ENCODE data around the gene RIMBP2. TPM values are rescaled to one million over a fixed set of nuclear protein-coding genes. Genes with fewer than 3 reads are reported as not detected.
"Not testable (repeated sequence)": the region's sequence is repeated elsewhere in the genome, so short reads cannot be mapped to it uniquely, and the experiment has no call there.

Gene RIMBP2
- polyA plus RNA-seq, 1 donor, result 46.5 TPM

DNA sequence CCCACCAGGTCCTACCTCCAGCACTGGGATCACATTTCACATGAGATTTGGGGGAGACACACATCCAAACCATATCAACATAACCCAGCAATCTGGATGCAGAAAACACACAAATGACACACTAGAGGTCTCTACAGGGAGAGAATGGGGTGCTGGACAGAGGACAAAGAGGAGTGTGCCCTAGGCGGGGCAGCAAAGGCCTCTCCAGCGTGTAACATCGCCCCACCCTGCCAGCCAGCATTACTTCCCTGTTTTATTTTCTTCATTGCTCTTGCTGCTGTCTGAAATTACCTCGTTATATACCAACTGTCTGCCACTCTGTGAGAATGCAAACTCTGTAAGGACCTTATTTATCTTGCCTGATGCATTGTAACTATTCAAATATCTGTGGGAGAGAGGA is 61.1 kb downstream of the RIMBP2 start:
- no peak for DNase-seq

DNA sequence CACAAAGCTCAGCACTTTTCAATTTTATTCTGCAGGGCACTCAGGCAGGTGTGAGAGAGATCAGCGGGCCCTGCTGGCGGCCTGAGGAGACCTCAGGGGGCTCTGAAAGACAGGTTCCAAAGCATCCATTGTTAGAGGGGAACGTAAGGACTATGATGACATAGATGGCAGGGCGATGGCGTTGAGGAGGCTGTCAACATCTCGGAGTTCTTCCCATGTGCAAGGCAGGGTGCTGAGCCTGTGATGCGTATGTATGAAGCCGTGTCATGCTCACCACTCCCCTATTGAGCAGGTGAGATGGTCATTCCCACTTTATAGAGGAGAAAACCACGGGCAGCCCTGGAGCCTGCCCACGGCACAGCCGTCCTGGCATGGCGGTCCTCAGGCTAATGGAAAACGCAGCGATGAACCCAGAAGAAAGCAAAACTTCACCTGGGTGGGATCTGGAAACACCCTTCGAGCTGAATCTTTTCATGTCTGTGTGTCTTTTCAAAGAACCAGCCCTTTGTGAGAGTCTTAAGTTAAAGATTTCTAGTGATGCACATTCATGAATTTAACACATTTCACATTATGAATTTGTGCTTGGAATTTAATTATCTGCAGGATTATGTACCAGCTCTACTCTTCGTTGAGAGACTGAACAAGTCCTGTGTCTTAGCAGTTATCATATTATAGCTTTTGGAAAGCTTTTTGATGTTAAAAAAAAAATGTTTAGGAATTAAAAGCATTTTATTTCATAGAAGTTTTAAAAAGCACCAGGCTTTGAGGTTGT is 64.7 kb downstream of the RIMBP2 start:
- no peak for DNase-seq

DNA sequence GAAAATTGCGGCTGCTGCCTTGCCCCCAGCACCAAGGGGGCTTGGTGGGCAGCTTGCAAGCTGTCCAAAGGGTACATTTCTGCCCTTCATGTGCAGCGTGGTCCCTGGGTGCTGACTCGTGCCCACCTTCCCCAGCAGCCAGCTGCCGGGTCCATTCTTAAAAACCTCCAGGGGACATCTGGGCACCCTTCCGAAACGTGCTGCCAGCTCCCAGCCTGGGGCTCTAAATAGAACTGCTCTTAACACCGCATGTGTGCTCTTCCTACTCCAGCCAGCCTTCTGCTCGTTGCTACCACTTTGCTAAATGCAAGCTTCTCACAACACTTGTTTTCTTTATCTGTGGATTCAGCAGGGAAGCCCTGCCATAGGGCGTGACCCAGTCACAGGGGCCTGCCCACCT is 66.0 kb downstream of the RIMBP2 start:
- no peak for DNase-seq

DNA sequence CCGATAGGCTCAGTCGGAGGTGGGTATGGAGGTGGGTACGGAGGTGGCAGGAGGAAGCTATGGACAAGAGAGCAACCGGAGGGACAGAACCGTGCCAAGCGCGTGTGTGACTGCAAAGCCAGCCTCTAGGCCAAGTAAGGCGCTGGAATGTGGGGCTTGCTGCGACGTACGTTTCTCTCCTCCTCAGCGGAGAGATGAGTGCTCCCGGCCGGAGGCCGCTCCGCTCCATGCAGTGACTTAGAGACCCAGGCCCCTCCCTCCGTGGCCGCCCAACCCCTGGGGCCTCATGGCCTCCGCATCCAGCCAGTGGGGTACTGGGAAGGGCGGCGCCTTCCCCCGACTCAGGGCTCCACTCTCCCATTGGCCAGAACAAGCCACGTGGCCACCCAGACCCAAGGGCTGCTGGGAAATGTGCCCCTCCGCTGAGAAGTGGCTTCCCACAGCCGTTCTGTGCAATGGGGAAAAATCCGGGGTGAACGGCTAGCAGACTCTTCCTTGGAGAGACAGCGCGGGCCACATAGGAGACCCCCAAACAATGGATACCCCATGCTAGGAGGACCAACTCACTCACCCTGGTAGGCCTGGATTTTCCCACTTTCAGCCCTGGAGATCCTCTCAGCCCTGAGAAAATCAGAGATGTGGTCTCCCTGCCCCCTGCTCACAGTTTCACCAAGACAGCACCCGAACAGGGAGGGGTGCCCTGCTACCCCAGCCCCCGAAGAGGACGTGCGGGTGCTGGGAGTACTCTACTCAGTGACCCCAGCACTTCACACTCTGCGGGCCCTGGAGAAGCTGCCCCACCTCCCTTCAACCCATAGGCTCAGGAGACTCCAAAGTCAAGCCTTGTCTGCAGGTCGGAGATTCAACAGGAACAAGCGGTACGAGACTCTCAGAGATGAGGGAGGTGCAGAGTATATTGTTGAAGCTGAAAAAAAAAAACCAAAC is 66.7 kb downstream of the RIMBP2 start:
- no peak for DNase-seq

DNA sequence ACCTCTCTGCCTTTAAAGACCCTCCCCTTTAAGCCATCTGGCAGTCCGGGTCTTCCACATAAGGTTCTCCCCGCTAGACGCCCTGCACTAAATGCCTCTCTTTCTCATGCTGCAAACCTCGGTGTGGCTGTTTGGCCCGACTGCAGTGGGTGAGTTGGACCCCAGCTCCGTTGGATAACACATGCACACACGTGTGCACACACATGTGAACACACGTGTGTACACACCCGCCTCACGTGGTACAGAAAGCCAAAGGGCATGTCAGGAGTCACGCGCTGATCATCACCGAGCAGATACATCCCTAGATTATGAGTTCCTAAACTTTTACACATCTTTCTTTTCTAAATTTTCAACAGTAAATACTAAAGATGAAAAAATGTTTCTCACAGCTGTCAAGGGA is 68.3 kb downstream of the RIMBP2 start:
- no peak for DNase-seq

DNA sequence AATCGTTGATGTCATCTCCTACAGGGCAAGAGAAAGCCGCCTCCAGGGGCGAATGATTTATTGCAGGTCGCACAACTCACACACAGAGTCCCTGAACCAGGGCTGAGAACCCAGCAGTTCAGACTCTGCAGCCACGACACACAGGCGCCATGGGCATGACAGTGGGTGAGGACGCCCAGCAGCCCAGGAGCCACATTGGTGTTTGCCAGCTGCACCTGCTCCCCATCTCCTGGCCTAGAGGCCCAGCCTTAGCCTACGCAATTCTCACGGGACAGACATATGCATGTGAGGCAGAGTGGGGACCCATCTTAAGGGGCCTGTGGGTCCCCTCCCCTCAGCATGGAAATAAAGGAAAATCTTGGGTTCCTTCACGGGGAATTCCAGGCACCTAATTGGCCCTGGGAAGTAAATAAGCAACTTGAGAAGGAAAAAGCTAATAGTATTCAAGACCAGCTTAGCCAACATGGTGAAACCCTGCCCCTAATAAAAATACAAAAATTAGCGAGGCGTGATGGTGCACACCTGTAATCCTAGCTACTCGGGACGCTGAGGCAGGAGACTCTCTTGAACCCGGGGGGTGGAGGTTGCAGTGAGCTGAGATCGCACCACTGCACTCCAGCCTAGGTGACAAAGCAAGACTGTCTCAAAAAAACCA is 69.3 kb downstream of the RIMBP2 start:
- no peak for DNase-seq

DNA sequence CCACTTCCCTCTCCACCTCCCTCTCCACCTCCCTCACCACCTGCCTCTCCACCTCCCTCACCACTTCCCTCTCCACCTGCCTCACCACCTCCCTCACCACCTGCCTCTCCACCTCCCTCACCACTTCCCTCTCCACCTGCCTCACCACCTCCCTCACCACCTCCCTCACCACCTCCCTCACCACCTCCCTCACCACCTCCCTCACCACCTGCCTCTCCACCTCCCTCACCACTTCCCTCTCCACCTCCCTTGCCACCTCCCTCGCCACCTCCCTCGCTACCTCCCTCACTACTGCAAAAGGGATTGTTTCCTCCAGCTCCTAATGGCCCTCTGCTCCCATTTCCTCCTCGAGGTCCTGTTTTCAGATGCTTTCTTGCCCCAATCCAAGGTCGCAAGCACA is 69.9 kb downstream of the RIMBP2 start:
- DNase-seq, result not testable (repeated sequence)

DNA sequence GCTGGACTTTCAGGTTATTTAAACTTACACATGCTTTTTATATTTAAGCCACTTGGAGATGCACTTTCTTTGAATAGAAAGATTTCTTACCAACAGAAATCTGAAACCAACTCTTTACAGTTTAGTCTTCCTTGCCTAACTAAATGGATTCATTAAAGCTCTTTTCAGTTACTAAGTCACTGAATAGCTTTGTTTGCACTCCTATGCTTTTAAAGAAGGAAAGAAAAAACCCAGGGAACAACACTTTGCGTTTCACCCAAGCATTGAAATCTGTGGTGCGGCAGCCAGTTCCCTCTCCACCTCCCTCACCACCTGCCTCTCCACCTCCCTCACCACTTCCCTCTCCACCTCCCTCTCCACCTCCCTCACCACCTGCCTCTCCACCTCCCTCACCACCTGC is 70.3 kb downstream of the RIMBP2 start:
- no peak for DNase-seq

DNA sequence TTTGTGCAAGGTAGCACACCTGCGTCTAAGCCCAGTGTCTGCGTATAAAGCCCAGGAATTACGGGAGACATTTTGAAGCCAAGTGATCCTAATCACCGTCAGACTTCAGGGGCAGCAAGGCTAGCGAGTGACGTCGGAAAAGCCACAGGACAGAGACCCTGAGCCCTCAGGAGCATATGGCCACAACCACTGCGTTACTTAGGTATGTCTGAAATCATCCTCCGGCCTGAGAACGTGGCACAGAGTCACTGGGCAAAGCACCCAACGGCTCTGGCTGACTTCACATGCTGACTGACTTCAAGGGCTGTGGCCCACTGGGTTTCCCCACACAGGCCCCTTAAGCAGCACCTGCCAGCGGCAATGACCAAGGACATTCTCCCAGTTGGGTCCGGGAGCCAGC is 71.5 kb downstream of the RIMBP2 start:
- DNase-seq, result no peak

DNA sequence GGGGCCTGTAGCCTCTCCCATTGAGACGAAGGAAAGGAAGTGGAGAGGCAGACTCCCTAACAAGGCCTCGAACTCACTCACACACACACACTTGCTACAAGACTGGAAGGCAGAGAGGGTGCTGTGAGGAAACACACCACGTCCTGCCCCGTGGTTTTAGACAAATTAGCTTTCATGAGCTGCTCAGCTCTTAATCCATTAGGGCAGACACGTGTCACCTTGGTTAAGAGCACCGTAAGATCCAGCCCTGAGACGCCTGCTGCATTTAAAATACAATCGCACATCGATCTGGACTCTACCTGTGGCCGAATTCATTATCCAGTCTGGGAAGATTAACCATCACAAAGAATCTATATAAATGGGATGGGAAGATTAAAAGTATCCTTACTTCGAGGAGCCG is 72.0 kb downstream of the RIMBP2 start:
- no peak for DNase-seq

DNA sequence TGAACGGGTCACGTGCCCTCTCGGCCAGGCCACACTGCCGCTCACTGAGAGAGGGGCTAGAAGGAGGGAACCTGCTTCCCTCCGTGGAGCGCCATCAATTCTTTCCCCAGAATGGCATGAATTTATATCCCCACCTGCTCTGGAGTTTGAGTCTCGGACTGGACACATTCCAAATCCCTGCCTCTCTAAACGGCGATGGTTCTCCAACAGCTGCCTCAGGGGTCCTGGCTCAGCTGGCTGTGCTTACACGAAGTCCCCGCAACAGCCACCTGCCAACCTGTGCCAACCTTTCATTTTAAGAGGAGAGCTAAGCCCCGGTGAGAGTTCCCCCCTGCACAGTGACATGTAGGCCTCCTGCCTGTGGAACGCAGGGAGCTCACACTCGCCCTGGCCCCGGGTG is 73.2 kb downstream of the RIMBP2 start:
- no peak for DNase-seq

DNA sequence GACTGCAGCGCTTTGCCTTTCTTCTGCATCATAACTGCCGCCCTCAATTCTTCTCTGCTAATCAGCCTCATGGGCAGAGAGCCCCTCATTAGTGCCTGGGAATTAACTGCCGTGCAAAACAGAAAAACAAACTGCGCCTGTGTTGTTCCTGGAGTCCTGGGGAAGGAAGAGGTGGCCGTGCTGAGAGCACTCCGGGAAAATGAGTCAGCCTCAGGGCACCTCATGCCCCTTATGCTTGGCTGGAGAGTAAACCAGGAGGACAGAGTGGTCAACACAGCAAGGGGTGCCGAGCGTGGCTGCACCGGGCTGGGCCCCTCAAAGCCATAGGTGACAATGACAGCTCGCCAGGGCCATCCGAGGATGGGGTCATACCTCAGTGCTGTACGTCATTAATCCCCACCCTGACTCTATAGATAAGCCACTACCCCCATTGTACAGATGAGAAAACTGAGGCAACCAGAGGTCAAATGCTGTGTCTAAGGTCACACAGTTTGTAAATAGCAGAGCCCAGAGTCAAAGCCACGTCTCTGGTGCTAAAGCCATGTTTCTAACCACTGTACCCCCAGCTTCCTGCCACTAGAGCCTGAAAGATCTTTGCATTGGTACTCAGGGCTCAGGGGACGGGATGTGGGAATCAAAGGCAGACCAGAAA is 74.4 kb downstream of the RIMBP2 start:
- no peak for DNase-seq

DNA sequence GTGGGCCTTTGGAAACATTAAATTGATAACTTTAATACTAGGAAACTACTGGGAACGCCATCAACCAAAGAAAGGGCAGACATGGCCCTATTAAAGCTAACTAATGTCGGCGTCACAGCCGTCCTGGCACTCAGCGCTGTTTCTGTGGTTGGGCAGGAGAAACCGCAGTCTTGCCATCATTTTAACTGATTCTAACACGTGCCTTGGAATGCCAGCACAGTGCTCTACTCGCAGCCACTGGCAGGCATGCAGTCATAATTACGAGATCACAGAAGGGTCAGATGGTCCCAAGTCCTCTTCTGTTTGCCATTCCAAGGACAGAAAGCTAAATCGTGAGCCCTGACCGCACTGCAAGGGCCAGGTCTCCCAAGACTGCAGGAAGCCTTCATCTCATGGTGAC is 75.2 kb downstream of the RIMBP2 start:
- no peak for DNase-seq

DNA sequence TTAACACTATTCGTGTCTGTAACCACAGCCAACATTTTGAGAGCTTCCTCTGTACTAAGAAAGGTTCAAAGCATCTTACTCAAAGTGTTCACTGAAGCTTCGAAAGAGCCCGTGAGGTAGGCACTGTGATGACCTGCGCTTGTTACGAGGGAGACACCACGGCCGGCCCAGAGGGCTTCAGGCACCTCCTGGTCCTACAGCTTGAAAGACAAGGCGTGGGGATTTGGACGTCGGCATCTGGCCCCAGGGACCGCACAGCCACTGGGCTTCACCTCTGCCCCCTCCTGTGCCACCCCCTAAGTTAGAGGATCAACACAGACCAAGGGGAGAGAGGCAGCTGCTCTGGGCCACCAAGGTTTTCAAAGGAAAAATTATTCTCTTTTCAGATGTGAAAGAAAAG is 75.6 kb downstream of the RIMBP2 start:
- DNase-seq, result no peak

DNA sequence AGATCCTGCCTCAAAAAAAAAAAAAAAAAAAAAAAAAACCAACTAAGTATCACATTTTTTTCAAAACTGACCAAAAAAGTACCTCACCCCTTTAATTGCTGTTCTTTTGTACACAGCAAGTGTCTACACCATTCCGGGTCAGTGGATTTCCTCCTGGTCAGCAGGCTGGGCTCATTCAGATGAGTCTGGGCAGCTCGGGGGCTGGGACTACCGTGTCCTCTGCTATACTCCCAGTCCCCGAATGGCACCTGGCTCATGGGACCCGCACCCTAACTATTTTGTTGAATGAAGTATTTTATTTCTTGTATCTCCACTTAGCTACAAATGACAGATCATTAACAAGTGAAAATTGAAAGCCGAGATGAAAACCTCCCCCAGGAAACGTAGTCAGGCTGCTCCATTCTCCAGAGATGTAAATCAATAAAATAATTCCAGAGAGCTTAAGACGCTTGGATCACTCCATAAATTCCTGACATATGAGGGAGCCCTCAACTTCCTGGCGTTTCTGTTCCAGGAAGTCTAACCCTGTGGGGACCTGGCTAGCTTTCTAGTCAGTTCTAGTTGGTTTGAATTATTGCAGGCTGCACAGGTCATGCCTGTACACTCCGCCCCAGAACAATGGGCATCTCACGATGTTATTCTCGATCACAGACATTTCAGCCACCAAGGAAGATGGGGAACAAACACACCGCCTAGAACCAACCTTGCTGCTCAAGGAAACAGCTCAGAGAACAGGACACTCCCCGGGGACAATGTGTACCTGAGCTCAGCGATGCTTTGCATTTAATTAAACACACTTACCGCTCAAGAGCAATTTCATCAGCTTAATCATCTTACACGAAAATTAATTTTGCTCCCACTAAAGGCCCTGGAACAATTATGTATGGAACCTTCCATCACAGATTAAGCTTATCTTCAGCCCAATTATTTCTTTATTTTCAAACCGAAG is 76.3 kb downstream of the RIMBP2 start:
- DNase-seq, result no peak

DNA sequence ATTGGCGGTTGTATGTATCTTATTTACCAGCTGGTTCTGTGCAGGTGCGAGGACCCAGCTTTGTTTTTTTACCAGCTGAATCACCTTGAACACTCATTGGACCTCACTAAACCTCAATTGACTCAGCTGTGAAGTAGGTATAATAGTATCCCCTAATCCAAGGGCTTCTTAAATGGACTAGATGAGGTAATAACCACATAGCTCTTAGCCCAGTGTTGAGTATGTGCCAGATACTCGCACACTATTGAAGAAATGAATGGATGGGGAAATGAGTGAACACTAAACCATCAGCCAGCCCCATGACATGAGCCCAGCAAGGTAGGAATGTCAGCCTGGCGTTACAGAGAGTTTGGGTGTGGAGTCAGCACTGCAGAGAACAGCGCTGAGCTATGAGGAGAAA is 79.7 kb downstream of the RIMBP2 start:
- DNase-seq, result no peak

DNA sequence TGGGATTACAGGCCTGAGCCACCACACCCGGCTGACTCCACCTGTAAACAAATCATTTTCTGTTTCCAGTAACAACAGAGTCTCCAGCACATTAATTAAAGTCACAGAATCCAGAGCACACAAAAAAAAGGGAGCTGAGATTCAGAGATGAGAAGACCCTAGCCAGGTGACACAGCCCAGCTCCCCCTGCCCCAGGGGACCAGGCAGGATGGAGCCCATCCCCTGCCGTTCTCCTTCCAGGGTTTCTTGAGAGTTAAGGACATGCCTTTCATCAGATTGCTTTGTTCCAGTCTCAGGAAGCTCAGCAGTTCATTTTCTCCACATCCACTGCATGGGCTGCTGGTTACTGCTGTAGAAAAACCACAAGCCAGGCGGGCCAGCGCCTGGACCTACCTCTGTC is 81.2 kb downstream of the RIMBP2 start:
- no peak for DNase-seq

DNA sequence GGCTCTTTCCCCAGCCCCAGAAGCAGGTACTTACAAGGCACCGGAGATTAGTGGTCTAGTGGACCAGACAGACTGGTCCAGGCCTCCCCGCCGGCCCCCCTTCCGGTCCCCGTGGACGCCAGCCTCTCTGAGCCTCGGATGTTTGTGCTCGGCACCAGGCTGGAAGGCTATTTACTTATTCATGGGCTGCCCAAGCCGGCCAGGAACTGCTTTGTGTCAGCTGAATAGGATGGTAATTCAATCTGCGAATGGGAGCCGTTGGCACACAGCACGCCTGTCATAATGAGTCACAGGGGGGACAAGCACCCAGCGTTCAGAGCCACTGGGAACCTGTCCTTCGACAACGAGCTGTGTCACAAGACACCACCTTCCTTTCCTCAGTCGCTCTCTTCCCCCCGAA is 82.3 kb downstream of the RIMBP2 start:
- peak; percentile 73 for DNase-seq

DNA sequence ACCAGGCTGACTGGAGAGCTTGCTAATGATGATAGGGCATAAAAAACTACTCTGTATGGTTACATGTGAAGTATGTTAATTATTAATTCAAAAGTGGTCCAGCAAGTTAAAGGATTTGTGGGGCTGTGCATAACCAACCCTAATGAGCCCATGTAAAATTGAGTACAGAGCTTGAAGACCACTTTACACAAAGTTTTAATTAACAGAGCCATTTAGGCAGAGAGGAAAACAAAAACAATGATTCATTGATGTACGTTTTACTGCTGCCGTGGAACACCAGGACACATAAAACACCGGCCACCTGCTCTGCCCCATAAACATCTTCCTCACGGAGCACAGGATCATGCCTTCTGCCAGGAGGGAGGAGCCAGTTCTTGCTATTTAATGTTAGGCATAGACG is 83.5 kb downstream of the RIMBP2 start:
- no peak for DNase-seq

DNA sequence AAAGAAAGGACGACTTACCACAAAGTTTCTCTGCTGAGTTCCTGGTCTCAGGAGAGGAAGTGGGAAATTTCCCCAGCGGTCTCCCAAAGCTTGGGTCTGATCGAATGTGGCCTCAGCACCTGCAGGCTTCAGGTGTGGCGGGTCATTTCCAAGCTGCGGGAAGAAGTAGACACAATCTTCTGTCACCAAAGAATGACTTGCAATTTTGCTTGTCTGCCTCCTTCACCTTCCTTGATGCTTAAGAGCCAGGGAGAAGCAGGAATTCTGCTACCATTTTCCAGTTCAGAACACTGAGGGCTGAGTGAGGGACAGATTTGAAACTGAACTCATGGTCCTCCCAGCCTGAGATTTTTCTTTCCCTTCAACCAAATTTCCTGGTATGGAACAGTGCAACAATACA is 87.8 kb downstream of the RIMBP2 start:
- DNase-seq, result no peak

DNA sequence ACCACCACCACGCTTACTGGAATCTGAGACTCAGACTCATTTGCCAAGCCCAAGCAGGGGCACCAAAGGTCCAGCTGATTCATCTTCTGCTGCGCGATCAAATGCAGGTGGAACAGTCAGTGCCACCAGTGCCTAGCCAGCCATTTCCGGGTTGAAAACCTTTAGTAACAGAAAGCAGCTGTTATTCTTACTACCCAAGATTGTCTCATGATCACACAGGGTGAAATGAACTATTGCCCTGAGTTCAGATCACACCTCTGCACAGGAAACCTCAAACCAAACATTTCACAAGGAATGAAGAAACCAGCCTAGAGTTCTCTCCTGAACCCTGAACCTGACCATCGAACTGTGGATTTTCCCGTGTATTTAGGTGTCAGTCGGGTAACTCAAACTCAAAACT is 88.9 kb downstream of the RIMBP2 start:
- DNase-seq, result no peak
